A549 (cell line): ENCODE data around the gene SLC35D3.
"Not testable (repeated sequence)": the region's sequence is repeated elsewhere in the genome, so short reads cannot be mapped to it uniquely, and the experiment has no call there.

Experiments
- BHLHE40 ChIP-seq: IDR thresholded peaks from 2 replicates; pipeline ENCODE4 v1.6.1; 2012; ENCODE audit warnings: low read depth, low read length, inconsistent platforms
- EP300 ChIP-seq, 2 experiments: fragments of >200 bp; sonication (Bioruptor Twin); formaldehyde crosslinking; IDR thresholded peaks; 2 replicates in 1 of 2; 3 replicates in 1 of 2; pipeline ENCODE4 v1.6.1; 2016 to 2017
- KDM1A ChIP-seq: fragments of 200-600 bp; sonication (generic); IDR thresholded peaks from 2 replicates; pipeline ENCODE4 v1.6.1; 2016; ENCODE audit warnings: low read depth, mild to moderate bottlenecking
- MAZ ChIP-seq: fragments of 150-350 bp; IDR thresholded peaks from 2 replicates; pipeline ENCODE4 v1.6.1; 2014; ENCODE audit warnings: antibody characterized with exemption, low read depth, low read length, borderline replicate concordance
- MYC ChIP-seq: IDR thresholded peaks from 2 replicates; pipeline ENCODE4 v1.6.1; 2012; ENCODE audit warnings: mild to moderate bottlenecking, inconsistent platforms, low read length, improper control_type of control experiment, borderline replicate concordance
- NFE2L2 ChIP-seq: fragments of 150-350 bp; conservative IDR thresholded peaks from 2 replicates; pipeline ENCODE4 v1.6.1; 2014; ENCODE audit warnings: low read length
- POLR2A ChIP-seq: IDR thresholded peaks from 2 replicates; pipeline ENCODE4 v1.6.1; 2012; ENCODE audit warnings: mild to moderate bottlenecking, low read length
- RAD21 ChIP-seq, 2 experiments: fragments of >200 bp in 1 of 2; sonication (Bioruptor Twin) in 1 of 2; formaldehyde crosslinking in 1 of 2; IDR thresholded peaks in 1 of 2; conservative IDR thresholded peaks in 1 of 2; 2 replicates in 1 of 2; 3 replicates in 1 of 2; pipeline ENCODE4 v1.6.1; 2012 to 2018; ENCODE audit warnings: inconsistent platforms in 1 of 2
- TP53 ChIP-seq: fragments of 250-450 bp; sonication (Bioruptor Pico); IDR thresholded peaks from 2 replicates; pipeline ENCODE4 v1.5.0; 2021; ENCODE audit warnings: mild to moderate bottlenecking, moderate library complexity
- USF2 ChIP-seq: fragments of 450-650 bp; IDR thresholded peaks from 2 replicates; pipeline ENCODE4 v1.6.1; 2014; ENCODE audit warnings: antibody characterized with exemption
- TF ChIP-seq, protein P1 (sequence below): fragments of >200 bp; sonication (Bioruptor Twin); formaldehyde crosslinking; IDR thresholded peaks from 3 replicates; pipeline ENCODE4 v1.5.1; 2016
- TF ChIP-seq, protein P2 (sequence below): IDR thresholded peaks from 2 replicates; pipeline ENCODE4 v1.6.1; 2012

DNA sequence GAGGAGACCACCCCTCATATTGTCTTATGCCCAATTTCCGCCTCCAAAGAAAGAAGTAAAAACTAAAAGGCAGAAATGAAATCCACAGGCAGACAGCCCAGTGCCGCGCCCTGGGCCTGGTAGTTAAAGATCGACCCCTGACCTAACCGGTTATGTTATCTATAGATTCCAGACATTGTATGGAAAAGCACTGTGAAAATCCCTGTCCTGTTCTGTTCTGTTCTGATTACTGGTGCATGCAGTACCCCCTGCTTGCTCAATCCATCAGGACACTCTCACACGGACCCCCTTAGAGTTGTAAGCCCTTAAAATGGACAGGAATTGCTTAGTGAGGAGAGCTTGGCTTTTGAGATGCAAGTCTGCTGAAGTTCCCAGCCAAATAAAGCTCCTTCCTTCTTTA, 37.8 kb downstream of the SLC35D3 start:
- TF ChIP-seq, protein P1, sequence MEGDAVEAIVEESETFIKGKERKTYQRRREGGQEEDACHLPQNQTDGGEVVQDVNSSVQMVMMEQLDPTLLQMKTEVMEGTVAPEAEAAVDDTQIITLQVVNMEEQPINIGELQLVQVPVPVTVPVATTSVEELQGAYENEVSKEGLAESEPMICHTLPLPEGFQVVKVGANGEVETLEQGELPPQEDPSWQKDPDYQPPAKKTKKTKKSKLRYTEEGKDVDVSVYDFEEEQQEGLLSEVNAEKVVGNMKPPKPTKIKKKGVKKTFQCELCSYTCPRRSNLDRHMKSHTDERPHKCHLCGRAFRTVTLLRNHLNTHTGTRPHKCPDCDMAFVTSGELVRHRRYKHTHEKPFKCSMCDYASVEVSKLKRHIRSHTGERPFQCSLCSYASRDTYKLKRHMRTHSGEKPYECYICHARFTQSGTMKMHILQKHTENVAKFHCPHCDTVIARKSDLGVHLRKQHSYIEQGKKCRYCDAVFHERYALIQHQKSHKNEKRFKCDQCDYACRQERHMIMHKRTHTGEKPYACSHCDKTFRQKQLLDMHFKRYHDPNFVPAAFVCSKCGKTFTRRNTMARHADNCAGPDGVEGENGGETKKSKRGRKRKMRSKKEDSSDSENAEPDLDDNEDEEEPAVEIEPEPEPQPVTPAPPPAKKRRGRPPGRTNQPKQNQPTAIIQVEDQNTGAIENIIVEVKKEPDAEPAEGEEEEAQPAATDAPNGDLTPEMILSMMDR: not testable (repeated sequence)
- TF ChIP-seq, protein P2, sequence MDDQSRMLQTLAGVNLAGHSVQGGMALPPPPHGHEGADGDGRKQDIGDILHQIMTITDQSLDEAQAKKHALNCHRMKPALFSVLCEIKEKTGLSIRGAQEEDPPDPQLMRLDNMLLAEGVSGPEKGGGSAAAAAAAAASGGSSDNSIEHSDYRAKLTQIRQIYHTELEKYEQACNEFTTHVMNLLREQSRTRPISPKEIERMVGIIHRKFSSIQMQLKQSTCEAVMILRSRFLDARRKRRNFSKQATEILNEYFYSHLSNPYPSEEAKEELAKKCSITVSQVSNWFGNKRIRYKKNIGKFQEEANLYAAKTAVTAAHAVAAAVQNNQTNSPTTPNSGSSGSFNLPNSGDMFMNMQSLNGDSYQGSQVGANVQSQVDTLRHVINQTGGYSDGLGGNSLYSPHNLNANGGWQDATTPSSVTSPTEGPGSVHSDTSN: not testable (repeated sequence)
- not testable (repeated sequence) for TF ChIP-seq POLR2A; NFE2L2; USF2; BHLHE40; EP300 (IDR thresholded peaks at IDR 0.05); MYC; MAZ; KDM1A; RAD21 (conservative IDR thresholded peaks at IDR 0.05 in 1 of 2, IDR thresholded peaks at IDR 0.05 in 1 of 2); TP53 (CRISPR knock-in tag)
